NCI-H1436 (cell line): ENCODE measurements around the gene PTPN12.
"Not testable (repeated sequence)": the region's sequence is repeated elsewhere in the genome, so short reads cannot be mapped to it uniquely, and the experiment has no call there.

ENCODE experiments used
- DNase-seq: peaks from one replicate; lab custom pipeline; 2025; lab: John Stamatoyannopoulos, UW

Gene PTPN12

GRCh38 chr7:77580762-77581350 lies 43.8 kb downstream of the PTPN12 start:
- DNase-seq = no peak

GRCh38 chr7:77587272-77587671 lies 50.2 kb downstream of the PTPN12 start:
- DNase-seq = no peak

- DNase-seq = no peak
These were observed 63.9 kb downstream of the PTPN12 start for GRCh38 chr7:77600952-77601351.

- DNase-seq = no peak
These were observed 69.5 kb downstream of the PTPN12 start for GRCh38 chr7:77606562-77606961.

GRCh38 chr7:77619314-77619713 lies 82.2 kb downstream of the PTPN12 start:
- no peak for DNase-seq

- DNase-seq = no peak
These were observed 89.7 kb downstream of the PTPN12 start for GRCh38 chr7:77626586-77627308.

GRCh38 chr7:77627309-77627676 lies 90.2 kb downstream of the PTPN12 start:
- no peak for DNase-seq

- no peak for DNase-seq
These were observed 92.7 kb downstream of the PTPN12 start for GRCh38 chr7:77629797-77630196.

- DNase-seq = no peak
These were observed 94.7 kb downstream of the PTPN12 start for GRCh38 chr7:77631820-77632219.

GRCh38 chr7:77644774-77645173 lies 107.7 kb downstream of the PTPN12 start:
- no peak for DNase-seq

GRCh38 chr7:77648742-77649338 lies 111.7 kb downstream of the PTPN12 start:
- no peak for DNase-seq

- DNase-seq = no peak
These were observed 112.7 kb downstream of the PTPN12 start for GRCh38 chr7:77649716-77650349.

GRCh38 chr7:77651575-77652162 lies 114.6 kb downstream of the PTPN12 start:
- DNase-seq = peak; percentile 38

- DNase-seq = not testable (repeated sequence)
These were observed 115.7 kb downstream of the PTPN12 start for GRCh38 chr7:77652826-77653225.

- no peak for DNase-seq
These were observed 116.5 kb downstream of the PTPN12 start for GRCh38 chr7:77653572-77653971.

GRCh38 chr7:77655356-77655755 lies 118.3 kb downstream of the PTPN12 start:
- no peak for DNase-seq

GRCh38 chr7:77655836-77656455 lies 118.9 kb downstream of the PTPN12 start:
- DNase-seq = no peak

- peak; percentile 23 for DNase-seq
These were observed 120.5 kb downstream of the PTPN12 start for GRCh38 chr7:77657427-77658224.

GRCh38 chr7:77658928-77659327 lies 121.8 kb downstream of the PTPN12 start:
- DNase-seq = no peak

GRCh38 chr7:77661816-77662215 lies 124.7 kb downstream of the PTPN12 start:
- DNase-seq = no peak

- no peak for DNase-seq
These were observed 125.8 kb downstream of the PTPN12 start for GRCh38 chr7:77662869-77663268.
